Muscle layer of colon (tissue), 2 donors: ENCODE results near the gene GPR89B.
A peak's percentile ranks its signal among the peaks of the same experiment; 100 is the strongest.
"Not testable (repeated sequence)": the region's sequence is repeated elsewhere in the genome, so short reads cannot be mapped to it uniquely, and the experiment has no call there.

Experiments used
- H3K27ac ChIP-seq: one replicate; pipeline ENCODE4 v1.7.0; 2013; ENCODE audit warnings: low read depth, mild to moderate bottlenecking, low read length, moderate library complexity
- H3K27me3 ChIP-seq, 2 donors: one replicate each; pipeline ENCODE4 v1.7.0; 2013; ENCODE audit warnings: low read length in 2 of 2, mild to moderate bottlenecking in 2 of 2; ENCODE audit not compliant: insufficient read depth in 2 of 2, control insufficient read depth in 1 of 2
- H3K36me3 ChIP-seq: one replicate; pipeline ENCODE4 v1.7.0; 2013; ENCODE audit warnings: mild to moderate bottlenecking, low read length; ENCODE audit not compliant: insufficient read depth
- H3K4me1 ChIP-seq: one replicate; pipeline ENCODE4 v1.7.0; 2013; ENCODE audit warnings: mild to moderate bottlenecking, low read length; ENCODE audit not compliant: insufficient read depth
- H3K4me3 ChIP-seq, 2 donors: one replicate each; pipeline ENCODE4 v1.7.0; 2013; ENCODE audit warnings: low read length in 2 of 2, low read depth in 1 of 2, mild to moderate bottlenecking in 1 of 2, moderate library complexity in 1 of 2
- H3K9ac ChIP-seq: one replicate; pipeline ENCODE4 v1.7.0; 2013; ENCODE audit warnings: low read length
- H3K9me3 ChIP-seq: one replicate; pipeline ENCODE4 v1.7.0; 2013; ENCODE audit warnings: mild to moderate bottlenecking, low read length
- donor health status: abdominal sarcoma.
- donor health status: Adenocarcinoma of cecum.

Gene GPR89B

DNA sequence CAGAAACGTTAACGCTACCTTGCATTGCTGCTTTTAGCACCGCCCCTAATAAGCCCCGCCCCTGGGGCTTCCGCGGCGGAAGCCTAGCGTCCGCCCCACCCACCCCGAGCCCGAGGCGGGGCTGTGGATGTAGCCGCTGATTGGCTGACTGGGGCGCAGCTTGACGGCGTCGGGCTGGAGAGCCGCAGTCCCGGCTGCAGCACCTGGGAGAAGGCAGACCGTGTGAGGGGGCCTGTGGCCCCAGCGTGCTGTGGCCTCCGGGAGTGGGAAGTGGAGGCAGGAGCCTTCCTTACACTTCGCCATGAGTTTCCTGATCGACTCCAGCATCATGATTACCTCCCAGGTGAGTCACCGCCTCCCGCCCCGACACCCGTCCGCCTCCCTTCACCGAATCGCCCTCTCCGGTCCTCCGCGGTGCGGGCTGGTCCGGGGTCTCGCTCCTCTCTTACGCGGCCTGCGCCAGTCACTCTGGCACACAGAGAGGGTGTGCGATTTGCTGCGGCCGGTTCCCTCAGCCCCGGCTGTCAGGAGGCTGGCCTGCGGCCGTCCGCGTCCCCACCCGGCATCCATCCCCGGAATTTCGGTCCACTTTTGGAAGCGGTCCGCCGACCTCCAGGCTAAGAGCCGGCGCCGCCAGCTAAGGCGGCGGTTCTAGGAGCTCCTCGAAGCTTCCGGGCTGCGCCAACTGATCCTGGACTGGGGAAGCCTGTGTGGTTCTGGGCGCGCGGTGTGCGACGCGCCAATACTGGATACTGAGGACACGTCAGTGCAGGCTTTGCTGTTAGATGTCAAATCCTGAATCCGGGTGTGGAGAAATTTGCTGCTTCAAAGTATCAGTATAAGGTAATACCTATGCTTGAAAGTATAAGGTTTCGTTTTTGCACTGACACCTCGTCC lies at the start of gene GPR89B:
GPR89B (plus strand) TSS at position 185 of the 897 bp plus-strand sequence; CDS start at position 302, 117 bp downstream.
- not testable (repeated sequence) for H3K36me3 ChIP-seq, H3K4me1 ChIP-seq, H3K9ac ChIP-seq, H3K9me3 ChIP-seq, H3K27me3 ChIP-seq
- H3K27ac ChIP-seq: peak within 1 kb of the TSS; percentile 58
- H3K4me3 ChIP-seq: peak within 1 kb of the TSS; percentile 37 to 66

DNA sequence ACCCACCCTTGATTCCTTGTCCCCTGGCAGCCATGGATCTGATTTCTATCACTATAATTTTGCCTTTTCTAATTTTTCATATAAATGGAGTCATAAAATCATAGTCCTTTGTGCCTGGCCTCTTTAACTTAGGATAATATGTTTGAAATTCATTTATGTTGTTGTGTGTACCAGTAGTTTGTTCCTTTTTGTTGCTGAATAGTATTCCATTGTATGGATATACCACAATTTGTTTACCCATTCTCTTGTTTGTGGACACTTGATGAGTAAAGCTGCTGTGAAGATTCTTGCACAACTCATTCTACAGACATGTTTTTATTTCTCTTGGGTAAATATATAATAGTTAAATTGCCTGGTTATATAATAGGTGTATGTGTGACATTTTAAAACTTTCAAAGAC lies 48.3 kb upstream of the GPR89B start:
- Histone ChIP-seq H3K9me3 (no peaks in the 10 kb centered on the region), H3K9ac (no peak overlapping the region), H3K27me3 (no peaks in the 10 kb centered on the region), H3K4me1 (no peaks in the 10 kb centered on the region), H3K4me3 (no peak overlapping the region), H3K27ac (no peak overlapping the region), H3K36me3 (no peaks in the 10 kb centered on the region)

DNA sequence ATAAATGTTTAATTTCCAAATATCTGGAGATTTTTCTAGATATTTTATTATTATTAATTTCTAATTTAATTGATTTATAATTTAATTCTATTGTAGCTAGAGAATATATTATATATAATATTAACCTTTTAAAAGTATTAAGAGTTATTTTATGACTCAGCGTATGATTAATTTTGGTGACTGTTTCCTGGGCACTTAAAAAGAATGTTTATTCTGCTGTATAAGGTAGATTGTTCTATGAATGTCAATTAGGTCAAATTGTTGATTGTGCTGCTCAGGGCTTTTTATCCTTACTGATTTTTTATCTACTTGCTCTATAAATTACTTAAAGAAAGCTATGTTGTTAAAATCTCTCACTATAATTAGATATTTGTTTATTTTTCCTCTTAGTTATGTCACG lies 45.7 kb upstream of the GPR89B start:
- Histone ChIP-seq H3K27me3 (no peaks in the 10 kb centered on the region), H3K9me3 (no peaks in the 10 kb centered on the region), H3K36me3 (no peaks in the 10 kb centered on the region), H3K27ac (no peak overlapping the region), H3K9ac (no peak overlapping the region), H3K4me1 (no peaks in the 10 kb centered on the region), H3K4me3 (no peak overlapping the region)

DNA sequence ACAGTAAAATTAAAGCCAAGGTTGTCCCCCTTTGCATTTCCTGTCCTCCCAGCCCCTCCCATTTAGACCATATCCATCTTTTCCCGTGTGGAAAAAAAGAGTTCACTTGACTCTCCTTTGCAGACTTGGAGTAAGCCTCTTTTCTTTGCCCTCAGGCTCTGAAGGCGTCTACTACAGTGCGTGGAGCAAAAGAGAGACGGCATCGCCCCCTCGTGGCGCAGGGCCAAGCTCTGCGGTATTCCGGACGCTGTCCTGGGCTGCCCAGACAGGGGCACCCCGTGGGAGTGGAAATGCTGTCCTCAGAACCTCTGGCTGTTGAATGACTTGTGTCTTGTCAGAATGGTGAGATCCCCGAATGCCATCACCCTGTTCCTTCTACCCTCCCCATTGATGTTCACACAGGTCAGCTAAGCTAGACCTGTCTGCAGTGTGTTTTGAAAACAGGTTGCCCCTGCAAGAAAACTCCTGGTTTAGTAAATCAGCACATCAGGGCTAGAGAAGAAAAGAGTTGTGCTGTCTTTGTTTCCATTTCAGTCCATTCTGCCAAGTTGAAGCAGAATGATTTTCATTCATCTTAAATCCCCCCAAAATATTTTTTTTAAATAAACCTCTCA lies 37.9 kb upstream of the GPR89B start:
- Histone ChIP-seq H3K9ac (no peak overlapping the region), H3K27ac (no peak overlapping the region), H3K4me1 (no peaks in the 10 kb centered on the region), H3K9me3 (no peaks in the 10 kb centered on the region), H3K27me3 (no peaks in the 10 kb centered on the region), H3K36me3 (no peaks in the 10 kb centered on the region), H3K4me3 (no peak overlapping the region)

DNA sequence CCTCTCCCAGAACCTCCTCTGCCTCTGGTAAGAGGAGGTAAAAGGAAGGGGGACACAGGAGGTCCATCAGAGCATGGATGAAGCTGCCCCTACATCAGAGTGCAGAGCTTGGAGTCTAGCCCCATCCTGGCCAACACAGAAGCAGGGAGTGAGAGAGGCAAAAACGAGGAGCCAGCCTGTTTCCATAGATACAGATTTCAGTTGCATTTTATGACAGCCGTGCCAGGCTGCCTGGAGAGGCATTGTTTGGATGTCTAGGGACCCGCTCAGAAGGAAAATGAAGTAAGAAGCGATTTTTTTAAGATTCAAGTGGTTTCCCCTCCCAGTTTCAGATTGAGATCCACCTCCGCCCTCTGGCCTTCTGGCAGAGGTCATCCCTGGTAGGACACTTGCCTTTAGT lies 37.1 kb upstream of the GPR89B start:
- H3K4me3 ChIP-seq: no peak overlapping the region
- H3K9me3 ChIP-seq: no peaks in the 10 kb centered on the region
- H3K4me1 ChIP-seq: no peaks in the 10 kb centered on the region
- no peak overlapping the region for H3K9ac ChIP-seq
- no peaks in the 10 kb centered on the region for H3K36me3 ChIP-seq
- no peaks in the 10 kb centered on the region for H3K27me3 ChIP-seq
- no peak overlapping the region for H3K27ac ChIP-seq

DNA sequence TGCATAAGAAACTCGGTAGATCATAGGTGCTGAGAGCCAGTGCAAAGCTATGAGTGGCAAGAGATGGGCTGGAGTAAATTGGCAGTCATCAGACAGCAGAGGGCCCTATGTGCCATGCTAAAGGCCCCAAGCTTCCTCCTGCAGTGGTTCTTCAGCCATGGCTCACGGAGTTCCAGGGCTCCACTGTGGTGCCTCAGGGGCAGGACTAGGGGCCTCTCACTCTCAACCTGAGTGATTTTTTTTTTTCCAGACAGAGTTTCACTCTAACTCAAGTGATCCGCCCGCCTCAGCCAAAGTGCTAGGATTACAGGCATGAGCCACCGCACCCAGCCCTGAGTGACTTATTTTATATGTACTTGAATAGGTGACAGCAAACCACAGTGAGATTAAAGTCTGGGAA lies 36.0 kb upstream of the GPR89B start:
- H3K4me1 ChIP-seq: no peaks in the 10 kb centered on the region
- H3K4me3 ChIP-seq: no peak overlapping the region
- H3K27ac ChIP-seq: no peak overlapping the region
- H3K9ac ChIP-seq: no peak overlapping the region
- H3K9me3 ChIP-seq: no peaks in the 10 kb centered on the region
- H3K27me3 ChIP-seq: no peaks in the 10 kb centered on the region
- no peaks in the 10 kb centered on the region for H3K36me3 ChIP-seq

DNA sequence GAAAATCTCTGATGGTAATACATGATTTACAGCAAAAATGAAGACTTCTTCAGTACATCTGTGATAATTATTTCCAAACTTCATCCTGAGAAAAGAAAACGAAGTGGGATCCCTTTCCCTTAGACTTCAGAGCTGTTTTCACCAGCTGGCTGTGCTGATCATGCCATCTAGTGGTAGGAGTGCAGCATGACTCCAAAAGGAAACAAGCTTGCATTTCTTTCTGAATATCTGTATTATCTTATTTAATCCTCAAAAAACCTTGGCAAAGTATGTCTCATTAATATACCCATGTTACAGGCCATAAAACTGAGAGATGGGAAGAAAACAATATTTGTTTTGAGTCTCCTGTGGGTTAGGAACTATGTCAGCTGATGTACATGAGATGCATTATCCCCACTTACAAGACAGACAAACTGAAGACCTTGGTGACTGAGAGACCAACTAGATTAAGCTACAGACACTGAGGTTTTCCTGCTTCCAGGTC lies 35.4 kb upstream of the GPR89B start:
- H3K4me1 ChIP-seq: no peaks in the 10 kb centered on the region
- no peak overlapping the region for H3K27ac ChIP-seq
- no peak overlapping the region for H3K9ac ChIP-seq
- H3K27me3 ChIP-seq: no peaks in the 10 kb centered on the region
- H3K4me3 ChIP-seq: no peak overlapping the region
- no peaks in the 10 kb centered on the region for H3K9me3 ChIP-seq
- H3K36me3 ChIP-seq: no peaks in the 10 kb centered on the region

DNA sequence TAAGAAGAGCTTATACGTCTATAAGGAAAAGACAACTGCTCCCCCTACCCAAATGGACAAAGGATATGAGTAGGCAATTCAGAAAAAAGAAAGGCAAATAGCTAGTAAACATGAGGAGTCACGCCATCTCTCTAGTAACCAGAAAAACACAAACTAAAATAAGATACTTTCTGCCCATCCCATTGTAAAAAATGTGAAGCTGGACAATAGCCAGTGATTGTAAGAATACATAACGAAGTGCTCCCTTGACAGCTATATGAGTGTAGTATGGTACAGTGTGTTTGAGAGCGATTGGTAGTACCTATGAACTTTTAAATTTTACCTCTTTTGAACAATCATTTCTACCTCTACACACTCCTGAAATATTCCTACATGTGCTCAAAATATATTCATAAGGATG lies 33.1 kb upstream of the GPR89B start:
- Histone ChIP-seq H3K36me3 (no peaks in the 10 kb centered on the region), H3K4me1 (no peaks in the 10 kb centered on the region), H3K27me3 (no peaks in the 10 kb centered on the region), H3K27ac (no peak overlapping the region), H3K4me3 (no peak overlapping the region), H3K9ac (no peak overlapping the region), H3K9me3 (no peaks in the 10 kb centered on the region)

DNA sequence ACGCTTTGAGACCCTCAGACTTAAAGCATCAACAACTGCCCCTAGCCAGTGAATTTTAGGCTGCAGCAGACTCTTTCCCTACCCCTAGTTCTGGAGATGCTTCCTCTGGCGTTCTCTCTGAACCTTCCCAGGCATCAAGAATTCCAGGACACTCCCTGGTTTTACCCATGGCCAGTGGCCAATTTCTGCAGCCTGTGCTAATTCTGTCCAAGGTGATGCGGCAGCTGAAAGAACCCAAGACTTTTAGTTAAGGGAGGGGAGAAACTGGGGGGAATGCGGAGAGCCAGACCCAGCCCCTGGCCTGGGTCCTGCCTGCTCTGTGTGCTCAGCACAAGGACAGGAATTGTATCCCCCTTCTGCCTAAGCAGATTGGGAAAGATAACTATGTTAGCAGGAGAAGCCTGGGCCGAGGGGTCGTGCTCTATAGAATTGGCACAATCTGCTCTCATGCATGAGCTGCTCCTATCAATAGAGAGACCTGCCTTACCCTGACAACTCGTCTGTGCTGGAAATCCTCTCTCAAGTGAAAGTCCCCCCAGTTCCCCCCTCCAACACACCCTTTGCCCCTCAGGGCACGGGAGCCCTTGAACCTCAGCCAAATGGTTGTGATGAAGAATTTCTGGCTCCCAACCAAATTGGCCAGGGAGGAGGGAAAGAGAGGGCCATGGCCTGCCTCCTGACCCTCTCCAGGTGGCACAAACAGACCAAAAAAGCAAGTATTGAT lies 31.0 kb upstream of the GPR89B start:
- no peaks in the 10 kb centered on the region for H3K36me3 ChIP-seq
- no peak overlapping the region for H3K9ac ChIP-seq
- no peaks in the 10 kb centered on the region for H3K9me3 ChIP-seq
- H3K4me1 ChIP-seq: no peaks in the 10 kb centered on the region
- H3K27me3 ChIP-seq: no peaks in the 10 kb centered on the region
- H3K4me3 ChIP-seq: no peak overlapping the region
- H3K27ac ChIP-seq: no peak overlapping the region

DNA sequence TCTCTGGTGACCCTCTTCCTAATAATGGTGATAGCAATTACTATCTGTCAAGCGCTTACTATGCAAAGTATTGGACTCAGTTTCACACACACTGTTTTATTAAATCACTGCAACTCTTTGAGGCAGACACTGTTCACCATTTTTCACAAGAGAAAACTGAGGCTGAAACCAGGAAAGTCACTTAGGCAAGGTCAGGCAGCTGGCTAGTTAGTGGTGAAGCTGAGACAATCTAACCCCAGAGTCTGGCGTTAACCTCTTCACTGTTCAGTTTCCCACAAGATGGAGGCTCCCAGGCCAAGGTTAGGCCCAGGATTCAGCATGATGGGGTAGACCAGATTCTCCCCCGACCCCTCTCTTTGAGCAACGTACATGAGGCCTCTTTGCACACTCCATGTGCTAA lies 30.4 kb upstream of the GPR89B start:
- Histone ChIP-seq H3K36me3 (no peaks in the 10 kb centered on the region), H3K9ac (no peak overlapping the region), H3K9me3 (no peaks in the 10 kb centered on the region), H3K27ac (no peak overlapping the region), H3K4me1 (no peaks in the 10 kb centered on the region), H3K4me3 (no peak overlapping the region), H3K27me3 (no peaks in the 10 kb centered on the region)

DNA sequence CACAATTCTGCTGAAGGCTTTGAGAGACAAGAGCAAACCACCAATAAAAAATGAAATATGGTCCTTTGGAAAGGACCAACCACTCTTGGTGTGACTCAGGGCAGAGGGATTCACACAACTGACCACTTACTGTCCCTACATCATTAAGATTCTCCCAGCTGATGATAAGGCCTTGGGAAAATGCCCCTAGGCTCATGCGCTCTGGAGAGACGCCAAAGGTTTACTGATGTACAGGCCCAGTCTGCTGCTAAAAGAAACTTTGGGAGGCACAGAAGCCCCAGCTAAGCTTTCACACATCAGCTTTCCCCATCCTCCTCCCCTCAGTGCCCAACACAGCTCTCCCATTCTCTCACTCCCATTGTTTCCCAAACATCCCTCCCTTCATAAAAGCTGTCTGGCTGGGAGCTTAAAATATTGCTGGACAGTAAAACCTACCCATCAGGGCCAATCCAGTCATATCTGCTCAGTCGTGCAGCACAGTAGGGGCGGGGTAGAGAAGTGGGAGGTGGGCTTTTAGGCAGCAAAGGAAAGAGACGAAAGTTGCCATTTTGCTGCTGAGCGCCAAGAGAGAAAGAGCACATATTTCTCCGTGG lies 25.9 kb upstream of the GPR89B start, which contains the start of gene GJA8:
GJA8 (plus strand) TSS at position 543 of the 593 bp plus-strand sequence. CDS start 5,161 bp downstream, outside the sequence.
- no peak within 1 kb of the TSS for H3K27ac ChIP-seq
- no peaks in the 10 kb centered on the region for H3K9me3 ChIP-seq
- no peak within 1 kb of the TSS for H3K4me3 ChIP-seq
- H3K27me3 ChIP-seq: no peaks in the 10 kb centered on the region
- H3K4me1 ChIP-seq: no peaks in the 10 kb centered on the region
- H3K36me3 ChIP-seq: no peaks in the 10 kb centered on the region
- no peak within 1 kb of the TSS for H3K9ac ChIP-seq
